HG02938 (cell line): ENCODE results near the gene MTNR1B.

Experiments
- ATAC-seq: cut with Tn5 transposase; IDR thresholded peaks from one replicate; pipeline ENCODE4 v1.9.1; 2021; ENCODE audit warnings: mild to moderate bottlenecking, moderate library complexity; ENCODE audit not compliant: unreplicated experiment

The MTNR1B gene

GRCh38 chr11:92969634-92970347 is at the start of gene MTNR1B:
TSS of gene MTNR1B (plus strand) at chr11:92969651. CDS start at chr11:92969726, 75 bp downstream.
- ATAC-seq, result no peak

DNA sequence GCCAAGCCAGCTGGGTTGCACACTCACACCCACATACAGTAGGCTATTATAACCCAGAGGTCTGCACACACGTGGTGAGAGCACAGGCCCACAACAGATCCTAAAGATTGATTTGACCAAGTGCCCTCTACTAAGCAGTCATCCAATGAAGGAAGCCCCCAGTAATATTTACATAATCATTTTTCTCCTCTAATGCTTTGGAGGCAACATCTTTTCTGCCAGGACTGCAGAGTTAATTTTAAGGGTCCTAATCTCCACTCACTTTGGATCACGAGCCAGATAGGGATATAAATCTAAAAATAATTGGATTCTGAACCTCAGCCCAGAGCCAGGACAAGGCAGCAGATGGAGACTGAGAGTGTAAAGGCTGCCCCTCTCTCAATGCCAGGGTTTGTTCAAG is 49.1 kb upstream of the MTNR1B start:
- ATAC-seq, result no peak

GRCh38 chr11:92922731-92923130 is 46.7 kb upstream of the MTNR1B start:
- ATAC-seq, result no peak

DNA sequence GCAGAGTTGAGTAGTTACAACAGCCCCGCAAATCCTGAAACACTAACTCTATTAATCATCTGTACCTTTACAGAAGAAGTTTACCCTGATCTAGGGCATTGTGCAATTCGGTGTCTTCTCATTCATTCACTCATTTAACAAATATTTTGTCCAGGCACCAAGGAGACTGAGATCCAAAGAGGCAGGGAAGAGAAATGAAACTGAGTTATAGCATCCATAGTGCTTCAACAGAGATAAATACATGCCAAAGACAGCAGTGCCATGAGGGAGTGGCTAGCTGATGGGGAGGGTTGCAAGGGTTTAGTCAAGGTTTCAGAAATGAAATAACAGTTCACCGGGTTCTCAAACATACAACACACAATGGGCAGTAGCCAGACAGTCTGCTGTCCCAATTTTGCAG is 40.2 kb upstream of the MTNR1B start:
- no peak for ATAC-seq

DNA sequence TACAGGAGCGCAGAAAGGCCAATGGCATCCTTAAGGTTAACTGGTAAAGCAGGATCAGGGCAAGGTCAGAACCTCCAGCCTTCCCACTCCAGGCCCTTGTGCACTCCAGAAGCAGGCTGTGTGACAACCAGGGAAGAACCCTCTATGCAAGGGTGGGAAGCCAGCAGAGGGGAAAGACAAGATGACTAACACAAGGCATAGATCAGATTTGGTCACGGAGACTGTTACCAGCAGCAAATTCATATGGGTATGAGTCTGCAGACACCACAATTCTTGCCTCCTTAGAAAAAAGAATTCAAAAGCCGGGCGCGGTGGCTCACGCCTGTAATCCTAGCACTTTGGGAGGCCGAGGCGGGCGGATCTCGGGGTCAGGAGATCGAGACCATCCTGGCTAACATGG is 39.8 kb upstream of the MTNR1B start:
- ATAC-seq, result no peak

- no peak for ATAC-seq
Measured at GRCh38 chr11:92931746-92932422, 37.6 kb upstream of the MTNR1B start.

DNA sequence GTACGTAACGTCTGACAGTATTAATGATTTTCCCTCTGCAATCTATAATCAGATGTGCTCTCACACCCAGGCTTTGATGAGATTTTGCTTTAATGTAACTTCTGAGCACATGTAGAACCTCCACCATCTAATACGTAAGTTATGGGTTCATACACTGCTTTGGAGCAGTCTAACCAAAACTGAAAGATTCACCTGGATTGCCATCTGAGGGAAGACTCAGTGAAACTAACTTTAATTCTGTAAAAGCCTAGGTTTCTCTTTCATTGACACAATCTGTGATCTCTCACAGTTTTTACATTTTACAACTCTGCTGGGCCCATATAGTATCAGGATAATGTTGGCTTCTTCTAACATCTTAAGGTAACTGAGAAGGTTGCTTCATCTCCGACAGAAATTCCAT is 30.1 kb upstream of the MTNR1B start:
- no peak for ATAC-seq

DNA sequence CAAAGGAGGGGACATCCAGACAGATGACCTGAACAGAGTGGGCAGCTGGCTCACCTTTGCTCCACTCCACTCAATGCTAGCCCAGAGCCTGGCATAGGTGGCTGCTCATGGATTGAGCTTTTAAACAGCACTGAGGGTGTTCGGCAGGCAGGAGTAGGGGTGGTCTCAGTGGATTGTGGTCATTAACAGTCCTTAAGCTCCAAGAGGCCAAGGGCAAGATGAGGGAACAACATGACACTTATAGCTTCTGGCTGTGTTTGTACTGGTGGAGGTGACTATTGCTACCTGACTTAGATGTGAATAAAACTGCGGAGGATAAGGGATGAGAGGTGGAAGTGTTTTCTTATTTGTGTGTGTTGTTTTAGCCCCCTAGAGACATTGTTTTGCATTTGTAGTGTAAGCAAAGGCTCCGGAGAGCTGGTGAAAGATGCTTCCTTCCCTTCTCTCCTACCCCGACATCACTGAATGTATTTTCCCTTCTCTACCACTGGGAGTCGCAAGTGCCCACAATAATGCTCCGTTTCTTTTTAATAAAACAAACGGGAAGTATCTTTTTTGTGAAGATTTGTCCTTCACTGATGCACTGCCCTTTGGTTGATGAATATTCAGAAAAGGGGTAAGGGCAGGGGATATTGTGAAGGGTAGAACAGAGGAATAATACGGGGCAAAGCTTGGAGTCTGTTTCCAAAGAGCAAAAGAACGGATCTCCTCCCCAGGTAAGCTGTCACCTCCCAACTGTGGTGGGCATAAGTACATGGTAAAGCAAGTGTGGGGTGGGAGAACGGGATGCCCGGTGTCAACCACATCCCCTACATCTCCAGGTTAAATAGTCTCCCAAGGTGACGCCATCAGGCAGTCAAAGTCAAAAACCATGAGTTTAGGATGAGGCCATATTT is 27.5 kb upstream of the MTNR1B start:
- ATAC-seq, result no peak

GRCh38 chr11:92946707-92947106 is 22.7 kb upstream of the MTNR1B start:
- ATAC-seq, result no peak

GRCh38 chr11:92948116-92948515 is 21.3 kb upstream of the MTNR1B start:
- ATAC-seq, result no peak

DNA sequence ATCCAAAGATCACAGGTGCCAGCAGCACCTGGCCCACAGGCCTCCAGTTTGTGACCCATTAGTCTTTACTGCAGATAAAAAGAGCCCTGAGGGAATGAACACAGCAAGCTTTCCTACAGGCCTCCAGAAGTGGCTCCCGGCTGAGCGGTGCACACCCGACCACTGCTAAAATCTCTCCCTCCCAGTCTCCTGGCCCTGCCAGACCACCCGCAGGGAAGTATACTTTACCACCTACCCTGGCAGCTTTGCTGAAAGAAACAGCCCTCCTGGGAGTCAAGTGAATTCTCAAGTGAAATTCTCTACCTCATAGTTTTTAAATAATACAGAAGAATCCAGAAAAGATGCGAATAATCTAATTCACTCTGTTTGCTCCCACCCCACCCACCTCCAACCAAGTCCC is 15.4 kb upstream of the MTNR1B start:
- no peak for ATAC-seq

DNA sequence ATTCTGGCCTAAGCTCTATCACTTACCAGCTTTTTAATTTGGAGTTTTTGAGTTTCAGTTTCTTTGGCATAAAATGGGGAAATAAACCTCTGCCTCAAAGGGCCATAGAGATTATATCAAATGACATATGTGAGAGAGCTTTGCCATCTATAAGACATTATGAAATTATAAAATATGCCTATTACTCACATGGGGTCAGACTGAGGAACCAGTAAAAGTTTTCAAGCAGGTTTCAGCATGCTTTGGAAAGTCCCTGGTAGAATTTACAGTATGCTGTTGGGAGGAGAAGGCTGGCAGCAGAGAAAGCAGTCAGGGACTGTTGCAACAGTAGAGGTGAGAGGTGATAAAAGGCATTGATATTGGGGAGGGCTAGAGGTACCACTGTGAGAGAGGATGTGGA is 13.6 kb upstream of the MTNR1B start:
- no peak for ATAC-seq

- ATAC-seq, result no peak
Measured at GRCh38 chr11:92960886-92961285, 8.6 kb upstream of the MTNR1B start.

- no peak for ATAC-seq
Measured at GRCh38 chr11:92962446-92962845, 7.0 kb upstream of the MTNR1B start.

DNA sequence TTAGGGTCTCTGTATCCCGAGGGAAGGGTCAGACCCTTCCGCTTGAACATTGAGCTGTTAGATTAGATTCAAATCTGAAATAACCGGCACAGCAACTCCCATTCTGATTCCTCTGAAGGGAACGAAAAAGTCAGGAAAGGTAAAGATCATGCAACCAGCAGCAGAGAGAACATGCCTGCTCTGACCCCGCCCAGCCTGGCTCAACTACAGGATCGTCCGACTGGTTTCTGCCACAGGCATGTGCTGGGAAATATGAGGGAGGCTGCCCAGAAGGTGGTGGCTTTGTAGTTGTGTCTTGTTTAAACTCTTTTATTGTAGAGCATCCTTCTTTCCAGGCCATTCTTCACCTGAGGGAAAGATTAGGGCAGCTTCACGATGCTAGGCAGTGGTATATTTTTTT is 5.0 kb upstream of the MTNR1B start:
- ATAC-seq, result no peak

DNA sequence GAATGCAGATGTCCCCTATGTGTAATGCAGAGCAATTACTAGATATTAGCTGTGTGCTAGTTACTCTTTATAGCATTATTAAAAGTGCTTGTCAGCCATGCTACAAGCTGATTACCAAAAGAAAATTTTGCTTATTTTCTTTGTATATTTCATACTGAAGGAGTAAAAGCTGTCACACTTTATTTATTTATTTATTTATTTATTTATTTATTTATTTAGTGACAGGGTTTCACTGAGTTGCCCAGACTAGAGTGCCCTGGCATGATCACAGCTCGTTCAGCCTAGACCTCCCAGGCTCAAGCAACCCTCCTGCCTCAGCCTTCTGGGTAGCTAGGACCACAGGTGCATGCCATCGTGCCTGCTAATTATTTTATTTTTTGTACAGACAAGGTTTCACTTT is 4.3 kb upstream of the MTNR1B start:
- ATAC-seq, result no peak

DNA sequence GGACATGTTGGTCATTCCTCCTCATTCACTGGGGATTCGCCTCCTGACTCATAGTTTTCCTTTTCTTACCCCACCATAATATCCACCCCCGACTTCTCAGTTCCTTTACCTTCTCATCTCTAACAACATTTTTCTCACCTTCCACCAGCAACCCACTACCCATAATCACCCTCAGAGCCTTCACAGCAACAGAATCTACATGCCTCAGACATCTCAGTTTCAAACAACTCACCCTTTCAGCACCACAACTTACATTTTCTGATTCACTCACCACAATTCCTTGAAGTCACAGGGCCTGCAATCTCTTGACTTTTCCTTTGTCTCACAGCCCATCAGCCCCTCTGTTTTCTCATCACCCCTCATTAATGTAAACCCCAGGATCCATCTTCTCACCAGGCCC is 2.3 kb upstream of the MTNR1B start:
- no peak for ATAC-seq

- ATAC-seq, result no peak
Measured at GRCh38 chr11:92967867-92968266, 1.6 kb upstream of the MTNR1B start.

DNA sequence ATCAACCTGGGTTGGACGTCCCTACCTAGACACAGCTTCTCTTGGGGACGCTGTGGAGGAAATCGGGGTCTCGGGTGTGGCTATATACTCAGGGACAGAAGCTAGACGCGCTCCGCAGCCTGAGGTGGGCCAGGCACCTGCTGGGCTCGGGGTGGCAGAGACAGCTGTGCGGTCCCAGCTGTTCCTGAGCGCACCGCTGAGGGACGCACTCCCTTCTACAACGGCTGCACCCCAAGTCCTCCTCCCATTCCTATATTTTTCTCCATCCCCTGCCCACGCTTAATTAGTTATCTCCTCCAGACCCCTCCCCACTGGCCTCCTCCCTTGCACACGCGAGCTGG is 188 bp upstream of the MTNR1B start:
- no peak for ATAC-seq

DNA sequence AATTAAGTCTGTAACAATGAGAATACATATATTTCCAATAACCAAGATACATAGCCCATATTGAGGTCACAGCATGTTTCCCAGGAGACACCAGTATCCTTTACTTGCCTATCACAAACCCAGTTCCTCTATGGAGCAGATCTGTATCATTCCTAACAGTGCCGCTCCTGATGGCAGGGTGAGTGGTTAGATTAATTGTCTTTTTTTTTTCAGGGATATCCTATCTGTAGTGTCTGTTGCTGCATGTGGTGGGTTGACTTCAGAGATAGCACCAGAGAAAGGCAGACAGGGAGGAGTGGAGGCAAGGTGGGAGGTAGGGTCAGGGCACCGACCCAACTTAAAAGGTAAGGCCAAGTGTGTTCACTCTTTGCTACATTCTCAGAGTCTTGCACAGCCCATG is 2.8 kb downstream of the MTNR1B start:
- no peak for ATAC-seq

DNA sequence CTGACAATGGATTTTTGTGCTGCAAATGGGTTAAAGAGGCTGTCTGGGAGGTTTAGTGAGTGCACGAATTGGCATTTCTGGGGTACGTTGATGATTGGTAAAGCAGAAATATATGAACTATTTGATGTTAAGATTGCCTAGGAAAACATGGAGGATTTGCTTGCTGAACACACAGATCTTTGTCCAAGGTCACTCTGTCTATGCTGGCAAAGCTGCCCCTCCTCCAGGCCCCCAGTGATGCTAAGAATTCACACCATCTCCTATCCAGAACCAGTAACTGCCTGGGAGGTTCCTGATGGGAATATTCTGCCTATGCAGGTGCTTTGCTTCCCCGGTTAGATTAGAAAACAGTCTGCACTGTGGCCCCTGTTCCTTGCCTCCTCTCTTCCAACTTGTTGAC is 5.8 kb downstream of the MTNR1B start:
- no peak for ATAC-seq

GRCh38 chr11:92976681-92977080 is 7.2 kb downstream of the MTNR1B start:
- no peak for ATAC-seq
